ENCODE results near the gene MITF.

- TF ChIP-seq EZH2 (IDR thresholded peaks at IDR 0.05; ENCODE audit: borderline replicate concordance, insufficient read depth, low read length, poor library complexity, severe bottlenecking) (no peak), POLR2AphosphoS5 (IDR thresholded peaks at IDR 0.05) (no peak), MXI1 (conservative IDR thresholded peaks at IDR 0.05; ENCODE audit: poor library complexity, severe bottlenecking) (no peak), RAD21 (conservative IDR thresholded peaks at IDR 0.05) (no peak), EP300 (conservative IDR thresholded peaks at IDR 0.05; ENCODE audit: poor library complexity, severe bottlenecking) (no peak), TAF1 (IDR thresholded peaks at IDR 0.05; ENCODE audit: low read depth) (no peak)
- TF ChIP-seq, protein P1, sequence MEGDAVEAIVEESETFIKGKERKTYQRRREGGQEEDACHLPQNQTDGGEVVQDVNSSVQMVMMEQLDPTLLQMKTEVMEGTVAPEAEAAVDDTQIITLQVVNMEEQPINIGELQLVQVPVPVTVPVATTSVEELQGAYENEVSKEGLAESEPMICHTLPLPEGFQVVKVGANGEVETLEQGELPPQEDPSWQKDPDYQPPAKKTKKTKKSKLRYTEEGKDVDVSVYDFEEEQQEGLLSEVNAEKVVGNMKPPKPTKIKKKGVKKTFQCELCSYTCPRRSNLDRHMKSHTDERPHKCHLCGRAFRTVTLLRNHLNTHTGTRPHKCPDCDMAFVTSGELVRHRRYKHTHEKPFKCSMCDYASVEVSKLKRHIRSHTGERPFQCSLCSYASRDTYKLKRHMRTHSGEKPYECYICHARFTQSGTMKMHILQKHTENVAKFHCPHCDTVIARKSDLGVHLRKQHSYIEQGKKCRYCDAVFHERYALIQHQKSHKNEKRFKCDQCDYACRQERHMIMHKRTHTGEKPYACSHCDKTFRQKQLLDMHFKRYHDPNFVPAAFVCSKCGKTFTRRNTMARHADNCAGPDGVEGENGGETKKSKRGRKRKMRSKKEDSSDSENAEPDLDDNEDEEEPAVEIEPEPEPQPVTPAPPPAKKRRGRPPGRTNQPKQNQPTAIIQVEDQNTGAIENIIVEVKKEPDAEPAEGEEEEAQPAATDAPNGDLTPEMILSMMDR (IDR thresholded peaks at IDR 0.05; ENCODE audit: poor library complexity, severe bottlenecking): no peak
- TF ChIP-seq, protein P2, sequence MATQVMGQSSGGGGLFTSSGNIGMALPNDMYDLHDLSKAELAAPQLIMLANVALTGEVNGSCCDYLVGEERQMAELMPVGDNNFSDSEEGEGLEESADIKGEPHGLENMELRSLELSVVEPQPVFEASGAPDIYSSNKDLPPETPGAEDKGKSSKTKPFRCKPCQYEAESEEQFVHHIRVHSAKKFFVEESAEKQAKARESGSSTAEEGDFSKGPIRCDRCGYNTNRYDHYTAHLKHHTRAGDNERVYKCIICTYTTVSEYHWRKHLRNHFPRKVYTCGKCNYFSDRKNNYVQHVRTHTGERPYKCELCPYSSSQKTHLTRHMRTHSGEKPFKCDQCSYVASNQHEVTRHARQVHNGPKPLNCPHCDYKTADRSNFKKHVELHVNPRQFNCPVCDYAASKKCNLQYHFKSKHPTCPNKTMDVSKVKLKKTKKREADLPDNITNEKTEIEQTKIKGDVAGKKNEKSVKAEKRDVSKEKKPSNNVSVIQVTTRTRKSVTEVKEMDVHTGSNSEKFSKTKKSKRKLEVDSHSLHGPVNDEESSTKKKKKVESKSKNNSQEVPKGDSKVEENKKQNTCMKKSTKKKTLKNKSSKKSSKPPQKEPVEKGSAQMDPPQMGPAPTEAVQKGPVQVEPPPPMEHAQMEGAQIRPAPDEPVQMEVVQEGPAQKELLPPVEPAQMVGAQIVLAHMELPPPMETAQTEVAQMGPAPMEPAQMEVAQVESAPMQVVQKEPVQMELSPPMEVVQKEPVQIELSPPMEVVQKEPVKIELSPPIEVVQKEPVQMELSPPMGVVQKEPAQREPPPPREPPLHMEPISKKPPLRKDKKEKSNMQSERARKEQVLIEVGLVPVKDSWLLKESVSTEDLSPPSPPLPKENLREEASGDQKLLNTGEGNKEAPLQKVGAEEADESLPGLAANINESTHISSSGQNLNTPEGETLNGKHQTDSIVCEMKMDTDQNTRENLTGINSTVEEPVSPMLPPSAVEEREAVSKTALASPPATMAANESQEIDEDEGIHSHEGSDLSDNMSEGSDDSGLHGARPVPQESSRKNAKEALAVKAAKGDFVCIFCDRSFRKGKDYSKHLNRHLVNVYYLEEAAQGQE (IDR thresholded peaks at IDR 0.05; ENCODE audit: borderline replicate concordance): no peak
These were observed 80.0 kb downstream of the MITF start for GRCh38 chr3:69819282-69819681.
